Omental fat pad (tissue), 4 donors: ENCODE measurements around the gene SIGLEC8. TPM values are rescaled to one million over a fixed set of nuclear protein-coding genes. Genes with fewer than 3 reads are reported as not detected.
"Not testable (repeated sequence)": the region's sequence is repeated elsewhere in the genome, so short reads cannot be mapped to it uniquely, and the experiment has no call there.

ENCODE experiments used
- ATAC-seq: fragments of 150-250 bp; one replicate; pipeline ENCODE4 v1.9.1; 2016; ENCODE audit warnings: mild to moderate bottlenecking, moderate library complexity; ENCODE audit not compliant: low FRiP score
- DNase-seq: peaks from one replicate; pipeline ENCODE4 v3.0.0-alpha.2; 2019; ENCODE audit warnings: low spot score
- total RNA-seq, 4 donors: library from RNA; depleted of rRNA; stranded (reverse); fragments of >200 nt; gene quantifications; one replicate each; pipeline ENCODE4 v1.1.0, GENCODE V29; 2016
- TF ChIP-seq, protein P1 (sequence below), 3 donors: fragments of 450-650 bp; IDR thresholded peaks; one replicate each; pipeline ENCODE4 v1.5.1; 2016 to 2017; ENCODE audit warnings: antibody characterized with exemption in 3 of 3, mild to moderate bottlenecking in 3 of 3, moderate library complexity in 2 of 3

SIGLEC8 gene
- total RNA-seq, 4 donors from 2014 or later = 0.46 to 1.4 TPM; not detected in 2

DNA sequence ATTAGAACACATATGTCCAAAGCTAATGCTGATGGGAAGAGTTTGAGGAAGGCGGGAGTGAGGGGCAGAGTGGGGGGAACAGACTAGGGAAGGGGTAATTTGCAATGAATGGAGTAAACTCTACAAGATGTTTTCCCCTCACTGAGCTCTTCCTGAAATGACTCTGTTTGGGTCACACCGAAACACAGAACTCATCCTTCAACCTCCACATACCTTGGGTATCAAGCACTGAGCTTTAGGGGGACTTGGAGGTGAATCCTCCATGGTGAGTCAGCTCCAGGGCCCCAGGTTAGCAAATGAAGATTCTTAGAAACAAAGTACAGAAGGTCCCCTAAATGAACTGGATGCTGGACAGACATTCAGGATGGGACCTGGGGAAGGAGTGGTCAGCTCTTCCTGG is 39.5 kb downstream of the SIGLEC8 start:
- TF ChIP-seq, protein P1, sequence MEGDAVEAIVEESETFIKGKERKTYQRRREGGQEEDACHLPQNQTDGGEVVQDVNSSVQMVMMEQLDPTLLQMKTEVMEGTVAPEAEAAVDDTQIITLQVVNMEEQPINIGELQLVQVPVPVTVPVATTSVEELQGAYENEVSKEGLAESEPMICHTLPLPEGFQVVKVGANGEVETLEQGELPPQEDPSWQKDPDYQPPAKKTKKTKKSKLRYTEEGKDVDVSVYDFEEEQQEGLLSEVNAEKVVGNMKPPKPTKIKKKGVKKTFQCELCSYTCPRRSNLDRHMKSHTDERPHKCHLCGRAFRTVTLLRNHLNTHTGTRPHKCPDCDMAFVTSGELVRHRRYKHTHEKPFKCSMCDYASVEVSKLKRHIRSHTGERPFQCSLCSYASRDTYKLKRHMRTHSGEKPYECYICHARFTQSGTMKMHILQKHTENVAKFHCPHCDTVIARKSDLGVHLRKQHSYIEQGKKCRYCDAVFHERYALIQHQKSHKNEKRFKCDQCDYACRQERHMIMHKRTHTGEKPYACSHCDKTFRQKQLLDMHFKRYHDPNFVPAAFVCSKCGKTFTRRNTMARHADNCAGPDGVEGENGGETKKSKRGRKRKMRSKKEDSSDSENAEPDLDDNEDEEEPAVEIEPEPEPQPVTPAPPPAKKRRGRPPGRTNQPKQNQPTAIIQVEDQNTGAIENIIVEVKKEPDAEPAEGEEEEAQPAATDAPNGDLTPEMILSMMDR (IDR thresholded peaks at IDR 0.05) = no peak
- no peak for DNase-seq
- ATAC-seq = no peak

DNA sequence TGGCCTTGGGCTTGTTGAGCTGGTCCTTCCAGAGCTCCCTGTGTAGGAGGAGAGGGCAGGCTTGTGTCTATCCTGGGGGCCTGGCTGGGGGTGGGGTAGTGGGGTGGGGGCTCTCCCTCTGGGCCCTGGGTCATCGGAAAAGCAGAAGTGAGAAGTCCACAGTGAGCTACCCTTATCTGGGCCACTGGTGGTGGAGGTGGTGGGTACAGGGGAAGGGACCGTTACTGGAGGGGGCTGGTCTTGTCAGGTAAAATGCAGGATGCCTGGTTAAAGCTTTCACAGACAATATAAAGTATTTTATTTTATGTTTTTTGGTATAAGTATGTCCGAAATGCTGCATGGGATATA is 40.5 kb downstream of the SIGLEC8 start:
- ATAC-seq = no peak
- TF ChIP-seq, protein P1 (IDR thresholded peaks at IDR 0.05) = no peak
- DNase-seq = no peak

DNA sequence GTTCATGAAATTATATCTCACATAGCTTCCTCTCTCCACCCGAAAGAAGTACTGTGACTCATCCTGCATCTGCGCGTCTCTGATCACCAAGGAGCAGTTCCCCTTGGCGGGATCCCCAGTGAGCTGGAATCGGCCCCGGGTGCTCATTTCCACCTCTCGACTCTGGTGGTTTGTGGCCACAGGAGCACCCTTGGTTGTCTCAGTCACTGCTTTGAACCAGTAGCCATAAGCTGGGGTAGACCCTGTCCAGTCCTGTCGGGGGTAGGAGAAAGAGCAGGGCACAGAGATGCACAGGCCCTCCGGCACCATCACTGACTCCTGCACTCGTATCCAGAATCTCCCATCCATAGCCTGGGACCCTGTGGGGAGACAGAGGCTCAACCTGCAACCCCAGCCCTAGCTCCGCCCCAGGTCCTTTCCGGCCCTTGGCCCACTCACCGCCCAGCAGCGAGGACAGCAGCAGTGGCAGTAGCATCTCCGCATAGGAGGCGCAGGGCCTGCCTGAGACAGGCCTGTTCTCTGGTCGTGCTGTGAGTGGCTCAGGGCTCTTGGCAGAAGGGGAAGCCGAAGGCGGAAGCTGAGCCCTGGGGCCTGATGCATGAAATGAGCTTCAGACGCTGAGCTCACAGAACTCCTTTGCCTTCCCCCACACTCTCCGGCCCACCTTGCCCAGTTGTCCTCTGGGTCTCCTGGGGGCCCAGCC is 41.0 kb downstream of the SIGLEC8 start, which contains the start of gene SIGLEC10:
Gene SIGLEC10 (minus strand): TSS at position 536 of the 703 bp plus-strand sequence. CDS start 61 bp downstream, at position 475.
- DNase-seq (no peak), ATAC-seq (no peak)

DNA sequence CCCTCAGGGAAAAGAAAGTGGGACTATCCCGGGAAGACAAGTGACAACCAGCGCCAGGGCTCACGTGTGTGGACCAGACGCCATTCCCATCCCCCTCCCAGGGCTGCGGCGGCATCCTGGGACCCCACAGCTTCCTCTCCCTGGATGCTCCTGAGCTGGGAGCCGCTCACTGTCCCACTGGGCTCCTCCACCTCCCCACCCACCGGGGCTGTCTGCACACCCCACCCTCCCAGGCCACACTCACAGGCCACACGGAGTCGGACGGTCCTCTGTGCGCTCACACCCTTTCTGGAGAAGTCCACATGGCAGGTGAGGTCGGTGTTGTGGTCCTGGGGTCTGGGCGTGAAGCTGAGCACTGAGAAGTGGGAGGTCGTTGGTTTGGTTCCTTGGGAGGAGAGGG is 41.8 kb downstream of the SIGLEC8 start:
- DNase-seq, ATAC-seq: not testable (repeated sequence)

More for the DNA sequence above, 41.0 kb downstream of the SIGLEC8 start, which contains the start of gene SIGLEC10:
- TF ChIP-seq, protein P1 (IDR thresholded peaks at IDR 0.05) = no peak

DNA sequence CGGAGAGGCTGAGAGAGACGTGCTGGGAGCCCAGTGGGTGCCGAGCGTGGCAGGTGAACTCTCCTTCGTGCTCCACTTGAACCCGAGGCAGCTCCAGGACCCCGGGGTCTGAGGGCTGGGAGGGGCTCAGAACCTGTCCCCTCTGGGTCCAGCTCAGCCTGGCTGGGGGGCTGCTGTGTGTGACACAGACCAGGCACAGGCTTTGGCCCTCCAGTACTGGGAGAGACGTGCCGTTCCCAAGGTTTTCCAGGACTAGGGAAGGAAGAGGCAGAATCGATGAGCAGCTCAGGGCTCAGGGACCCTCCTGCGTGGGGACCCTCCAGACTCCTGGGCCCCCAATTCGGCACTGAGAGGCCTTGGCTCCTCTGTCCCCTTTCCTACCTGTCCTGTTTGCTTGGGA is 43.1 kb downstream of the SIGLEC8 start:
- TF ChIP-seq, protein P1 (IDR thresholded peaks at IDR 0.05) = no peak
- DNase-seq (no peak), ATAC-seq (no peak)

DNA sequence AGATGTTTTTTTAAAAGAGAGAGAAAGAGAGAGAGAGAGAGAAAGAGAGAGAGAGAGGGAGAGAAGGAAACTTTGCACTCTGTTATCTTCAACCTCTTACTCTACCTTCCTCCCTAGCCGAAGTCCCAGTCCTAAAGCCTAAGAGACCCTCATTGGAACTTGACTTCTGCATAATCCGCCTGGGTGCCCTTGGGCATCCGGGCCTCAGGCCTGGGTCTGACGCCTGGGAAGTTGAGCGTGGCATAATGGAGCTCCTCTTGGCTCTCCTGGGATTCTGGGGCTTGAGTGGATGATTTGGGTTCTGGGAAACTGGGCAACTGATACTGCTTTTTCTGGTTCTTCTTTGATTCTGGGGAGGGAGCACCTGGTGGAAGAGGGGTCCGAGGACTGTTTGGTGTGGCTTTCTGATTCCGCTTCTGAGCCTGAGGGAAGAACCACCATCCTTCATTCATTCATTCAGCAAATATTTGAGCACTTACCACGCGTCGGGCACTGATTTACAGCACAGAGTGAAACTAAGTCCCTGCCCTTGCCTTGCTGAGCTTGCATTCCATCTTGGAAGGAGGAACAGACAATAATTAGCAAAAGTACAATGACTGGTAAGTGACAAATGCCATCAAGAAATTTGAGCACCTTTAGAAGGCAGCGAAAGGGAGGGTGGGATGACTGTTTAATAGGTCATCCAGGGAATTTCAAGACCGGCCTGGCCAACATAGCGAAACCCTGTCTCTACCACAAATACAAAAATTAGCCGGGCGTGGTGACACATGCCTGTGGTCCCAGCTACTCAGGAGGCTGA is 47.1 kb downstream of the SIGLEC8 start:
- ATAC-seq = no peak
- TF ChIP-seq, protein P1 (IDR thresholded peaks at IDR 0.05) = no peak

DNA sequence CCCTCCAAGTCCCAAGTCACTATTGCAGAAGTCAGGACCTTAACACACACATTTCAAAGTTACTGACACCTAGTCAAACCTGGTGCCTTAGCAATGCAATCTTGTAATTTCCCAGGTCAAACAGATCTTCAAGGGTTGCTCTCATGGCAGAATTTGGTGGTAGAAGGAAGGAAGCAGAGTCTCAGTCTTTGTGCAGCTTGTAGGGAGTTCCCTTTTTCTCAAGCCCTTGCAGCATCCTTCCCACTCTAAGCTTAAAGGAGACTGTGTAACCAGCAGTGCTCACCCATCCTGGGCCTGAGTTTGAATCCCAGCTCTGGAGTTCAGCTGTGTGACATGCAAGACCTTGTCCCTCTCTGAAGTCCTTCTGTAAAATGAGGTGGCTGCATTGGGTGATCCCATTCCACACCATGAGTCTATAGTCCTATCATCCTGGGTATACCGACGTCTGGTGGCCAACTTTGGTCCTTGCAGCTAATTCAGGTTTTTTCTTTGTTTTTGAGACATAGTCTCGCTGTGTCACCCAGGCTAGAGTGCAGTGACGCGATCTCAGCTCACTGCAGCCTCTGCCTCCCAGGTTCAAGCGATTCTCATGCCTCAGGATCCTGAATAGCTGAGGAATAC is 50.6 kb downstream of the SIGLEC8 start:
- DNase-seq (no peak), ATAC-seq (no peak)
- TF ChIP-seq, protein P1 (IDR thresholded peaks at IDR 0.05) = no peak

More for the DNA sequence above, 47.1 kb downstream of the SIGLEC8 start:
- no peak for DNase-seq
